Neural progenitor cell (in vitro differentiated cells): ENCODE results near the gene FRA10AC1. TPM values are rescaled to one million over a fixed set of nuclear protein-coding genes. Genes with fewer than 3 reads are reported as not detected.

Source experiments
- DNase-seq: peaks from one replicate; pipeline ENCODE4 v3.0.0-alpha.2; 2016; ENCODE audit warnings: low spot score
- H2AFZ ChIP-seq: fragments of 200-600 bp; sonication (generic); replicated peaks from 2 replicates; pipeline ENCODE4 v1.6.1; 2016; ENCODE audit warnings: antibody characterized with exemption
- H3F3A ChIP-seq: fragments of 200-600 bp; sonication (generic); 2 replicates; pipeline ENCODE4 v1.6.1; 2016; ENCODE audit warnings: antibody characterized with exemption, low read depth
- H3K27ac ChIP-seq: fragments of 200-600 bp; sonication (generic); 2 replicates; pipeline ENCODE4 v1.5.1; 2016; ENCODE audit warnings: mild to moderate bottlenecking
- H3K27me3 ChIP-seq: fragments of 200-600 bp; sonication (generic); 2 replicates; pipeline ENCODE4 v1.6.1; 2016; ENCODE audit warnings: mild to moderate bottlenecking, moderate library complexity
- H3K36me3 ChIP-seq: fragments of 200-600 bp; sonication (generic); 2 replicates; pipeline ENCODE4 v1.5.1; 2016
- H3K4me1 ChIP-seq: fragments of 200-600 bp; sonication (generic); 2 replicates; pipeline ENCODE4 v1.6.1; 2016; ENCODE audit warnings: mixed run types
- H3K4me2 ChIP-seq: fragments of 200-600 bp; sonication (generic); 2 replicates; pipeline ENCODE4 v1.6.1; 2016
- H3K4me3 ChIP-seq: fragments of 200-600 bp; sonication (generic); 2 replicates; pipeline ENCODE4 v1.5.1; 2016
- H3K79me2 ChIP-seq: fragments of 200-600 bp; sonication (generic); 2 replicates; pipeline ENCODE4 v1.6.1; 2016; ENCODE audit warnings: low read depth
- H3K9ac ChIP-seq: fragments of 200-600 bp; sonication (generic); 2 replicates; pipeline ENCODE4 v1.6.1; 2016
- H3K9me3 ChIP-seq: fragments of 200-600 bp; sonication (generic); 2 replicates; pipeline ENCODE4 v1.5.1; 2016; ENCODE audit warnings: low read depth
- H4K20me1 ChIP-seq: fragments of 200-600 bp; sonication (generic); 2 replicates; pipeline ENCODE4 v1.6.1; 2016; ENCODE audit warnings: low read depth
- H3K27ac Mint-ChIP-seq: 3 replicates; pipeline ENCODE4 v1.8.0; 2021; ENCODE audit warnings: mixed read lengths
- H3K27me3 Mint-ChIP-seq: 2 replicates; pipeline ENCODE4 v1.8.0; 2022; ENCODE audit warnings: low read depth, mild to moderate bottlenecking, inconsistent platforms, moderate library complexity, mixed read lengths; ENCODE audit not compliant: insufficient read depth
- H3K36me3 Mint-ChIP-seq: 3 replicates; pipeline ENCODE4 v1.8.0; 2021; ENCODE audit warnings: mixed read lengths
- H3K4me1 Mint-ChIP-seq: 3 replicates; pipeline ENCODE4 v1.8.0; 2021; ENCODE audit warnings: mixed read lengths
- H3K4me3 Mint-ChIP-seq: 3 replicates; pipeline ENCODE4 v1.8.0; 2021; ENCODE audit warnings: mild to moderate bottlenecking, moderate library complexity, mixed read lengths
- H3K9me3 Mint-ChIP-seq: 3 replicates; pipeline ENCODE4 v1.8.0; 2020; ENCODE audit warnings: mixed read lengths
- CTCF ChIP-seq: fragments of 200-600 bp; sonication (generic); IDR thresholded peaks from 2 replicates; pipeline ENCODE4 v1.5.1; 2017; ENCODE audit warnings: antibody characterized with exemption, mild to moderate bottlenecking
- EZH2 ChIP-seq: fragments of 200-600 bp; sonication (generic); IDR thresholded peaks from 2 replicates; pipeline ENCODE4 v1.6.1; 2017; ENCODE audit warnings: antibody characterized with exemption, mild to moderate bottlenecking, moderate library complexity
- EZH2phosphoT487 ChIP-seq: fragments of 200-600 bp; sonication (generic); IDR thresholded peaks from 2 replicates; pipeline ENCODE4 v1.6.1; 2017; ENCODE audit warnings: antibody characterized with exemption
- total RNA-seq: library from RNA; depleted of rRNA; stranded (reverse); fragments of >200 nt; gene quantifications from 2 replicates; pipeline ENCODE4 v1.2.3, GENCODE V29; 2015; ENCODE audit warnings: low replicate concordance

The FRA10AC1 gene
- total RNA-seq, 1 donor from 2014 or later = 31.4 TPM

- Histone ChIP-seq H4K20me1 (no peaks in the 10 kb centered on the region), H3K4me2 (no peak overlapping the region), H3K27ac (no peak overlapping the region), H3K27me3 (no peaks in the 10 kb centered on the region), H3K79me2 (no peaks in the 10 kb centered on the region), H3K9ac (no peak overlapping the region), H3K9me3 (no peaks in the 10 kb centered on the region), H3K4me1 (peaks cover 16% of the 10 kb centered on the region), H2AFZ (no peak overlapping the region), H3K4me3 (no peak overlapping the region), H3F3A (peaks cover 6% of the 10 kb centered on the region), H3K36me3 (no peaks in the 10 kb centered on the region)
- Mint-ChIP-seq H3K27me3 (peaks cover 1% of the 10 kb centered on the region), H3K4me1 (peaks cover 11% of the 10 kb centered on the region), H3K27ac (no peak overlapping the region), H3K9me3 (peaks cover under 1% of the 10 kb centered on the region), H3K4me3 (no peak overlapping the region), H3K36me3 (peaks cover 1% of the 10 kb centered on the region)
- TF ChIP-seq EZH2 (no peak), EZH2phosphoT487 (no peak), CTCF (no peak)
- no peak for DNase-seq
These were observed 5.2 kb upstream of the FRA10AC1 start for GRCh38 chr10:93707623-93708022.

GRCh38 chr10:93704451-93704850, 2.1 kb upstream of the FRA10AC1 start:
- no peaks in the 10 kb centered on the region for H3K9me3 Mint-ChIP-seq

GRCh38 chr10:93703841-93704240, 1.4 kb upstream of the FRA10AC1 start:
- no peak overlapping the region for H3K27ac ChIP-seq
- H3K4me2 ChIP-seq = no peak overlapping the region
- H3K27me3 Mint-ChIP-seq = no peaks in the 10 kb centered on the region

More at GRCh38 chr10:93704451-93704850, 2.1 kb upstream of the FRA10AC1 start:
- Histone ChIP-seq H3F3A (peaks cover 25% of the 10 kb centered on the region), H3K4me3 (no peak overlapping the region), H3K79me2 (peaks cover 11% of the 10 kb centered on the region), H3K9ac (no peak overlapping the region), H2AFZ (no peak overlapping the region), H3K27ac (no peak overlapping the region), H3K4me1 (peaks cover 23% of the 10 kb centered on the region), H3K27me3 (no peaks in the 10 kb centered on the region), H3K36me3 (no peaks in the 10 kb centered on the region), H3K9me3 (no peaks in the 10 kb centered on the region), H3K4me2 (no peak overlapping the region), H4K20me1 (no peaks in the 10 kb centered on the region)
- H3K4me3 Mint-ChIP-seq = no peak overlapping the region
- no peaks in the 10 kb centered on the region for H3K27me3 Mint-ChIP-seq
- peaks cover 27% of the 10 kb centered on the region for H3K4me1 Mint-ChIP-seq
- H3K36me3 Mint-ChIP-seq = no peaks in the 10 kb centered on the region
- H3K27ac Mint-ChIP-seq = no peak overlapping the region
- no peak for TF ChIP-seq EZH2
- TF ChIP-seq CTCF = no peak
- TF ChIP-seq EZH2phosphoT487 = no peak
- no peak for DNase-seq

More at GRCh38 chr10:93703841-93704240, 1.4 kb upstream of the FRA10AC1 start:
- TF ChIP-seq CTCF (no peak), EZH2phosphoT487 (no peak), EZH2 (no peak)
- H4K20me1 ChIP-seq = no peaks in the 10 kb centered on the region
- H2AFZ ChIP-seq = peak overlapping the region; percentile 93
- no peak overlapping the region for H3K9ac ChIP-seq
- peaks cover 32% of the 10 kb centered on the region for H3K4me1 Mint-ChIP-seq
- no peak for DNase-seq
- H3K79me2 ChIP-seq = peaks cover 11% of the 10 kb centered on the region
- H3K36me3 Mint-ChIP-seq = no peaks in the 10 kb centered on the region
- no peaks in the 10 kb centered on the region for H3K27me3 ChIP-seq
- peak overlapping the region; percentile 19 for H3K27ac Mint-ChIP-seq
- no peak overlapping the region for H3K4me3 ChIP-seq
- peak overlapping the region; percentile 19 for H3K4me3 Mint-ChIP-seq
- H3F3A ChIP-seq = peaks cover 25% of the 10 kb centered on the region
- H3K36me3 ChIP-seq = no peaks in the 10 kb centered on the region
- H3K9me3 ChIP-seq = no peaks in the 10 kb centered on the region
- no peaks in the 10 kb centered on the region for H3K9me3 Mint-ChIP-seq
- peaks cover 23% of the 10 kb centered on the region for H3K4me1 ChIP-seq
